Type B pancreatic cell (in vitro differentiated cells): ENCODE measurements around the gene VPS4A. TPM values are rescaled to one million over a fixed set of nuclear protein-coding genes. Genes with fewer than 3 reads are reported as not detected.

Experiments
- DNase-seq: peaks from one replicate; pipeline ENCODE4 v3.0.0; 2021; ENCODE audit warnings: mixed read lengths; ENCODE audit not compliant: unreplicated experiment; ENCODE audit errors: extremely low spot score
- H3K27ac Mint-ChIP-seq: 2 replicates; pipeline ENCODE4 v1.8.0; 2021; ENCODE audit warnings: mild to moderate bottlenecking, mixed read lengths
- H3K27me3 Mint-ChIP-seq: 2 replicates; pipeline ENCODE4 v1.8.0; 2021; ENCODE audit warnings: mixed read lengths
- H3K36me3 Mint-ChIP-seq: 2 replicates; pipeline ENCODE4 v1.8.0; 2021; ENCODE audit warnings: mixed read lengths
- H3K4me1 Mint-ChIP-seq: one replicate; pipeline ENCODE4 v1.8.0; 2021; ENCODE audit warnings: mixed read lengths; ENCODE audit not compliant: unreplicated experiment
- H3K4me3 Mint-ChIP-seq: 2 replicates; pipeline ENCODE4 v1.8.0; 2021; ENCODE audit warnings: mild to moderate bottlenecking, mixed read lengths
- H3K9me3 Mint-ChIP-seq: 2 replicates; pipeline ENCODE4 v1.8.0; 2021; ENCODE audit warnings: mixed read lengths
- total RNA-seq: library from RNA; stranded (reverse); gene quantifications from 2 replicates; pipeline ENCODE4 v1.2.1, GENCODE V29; 2021; ENCODE audit warnings: low replicate concordance
- TF ChIP-seq, protein P1 (sequence below): fragments of 200-600 bp; sonication (generic); conservative IDR thresholded peaks from 2 replicates; pipeline ENCODE4 v1.5.0; 2021; ENCODE audit warnings: antibody characterized with exemption, mild to moderate bottlenecking

The VPS4A gene
- total RNA-seq, 1 donor from 2014 or later = 31.2 TPM

DNA sequence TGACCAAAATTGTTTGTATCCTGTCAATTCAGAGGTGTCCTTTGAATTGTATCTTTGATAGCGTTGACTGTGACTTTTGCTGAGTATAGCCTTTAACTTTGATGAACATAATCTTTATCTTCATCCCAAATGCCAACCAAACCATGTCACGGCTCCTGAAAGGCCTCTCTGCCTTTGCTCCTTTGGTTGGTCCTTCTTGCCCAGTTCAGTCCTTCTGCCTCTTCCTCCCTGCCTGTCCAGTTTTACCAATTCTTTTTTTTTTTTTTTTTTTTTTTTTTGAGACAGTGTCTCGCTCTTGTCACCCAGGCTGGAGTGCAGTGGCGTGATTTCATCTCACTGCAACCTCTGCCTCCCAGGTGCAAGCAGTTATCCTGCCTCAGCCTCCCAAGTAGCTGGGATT lies 12.9 kb upstream of the VPS4A start:
- H3K27ac Mint-ChIP-seq = no peak overlapping the region
- TF ChIP-seq, protein P1, sequence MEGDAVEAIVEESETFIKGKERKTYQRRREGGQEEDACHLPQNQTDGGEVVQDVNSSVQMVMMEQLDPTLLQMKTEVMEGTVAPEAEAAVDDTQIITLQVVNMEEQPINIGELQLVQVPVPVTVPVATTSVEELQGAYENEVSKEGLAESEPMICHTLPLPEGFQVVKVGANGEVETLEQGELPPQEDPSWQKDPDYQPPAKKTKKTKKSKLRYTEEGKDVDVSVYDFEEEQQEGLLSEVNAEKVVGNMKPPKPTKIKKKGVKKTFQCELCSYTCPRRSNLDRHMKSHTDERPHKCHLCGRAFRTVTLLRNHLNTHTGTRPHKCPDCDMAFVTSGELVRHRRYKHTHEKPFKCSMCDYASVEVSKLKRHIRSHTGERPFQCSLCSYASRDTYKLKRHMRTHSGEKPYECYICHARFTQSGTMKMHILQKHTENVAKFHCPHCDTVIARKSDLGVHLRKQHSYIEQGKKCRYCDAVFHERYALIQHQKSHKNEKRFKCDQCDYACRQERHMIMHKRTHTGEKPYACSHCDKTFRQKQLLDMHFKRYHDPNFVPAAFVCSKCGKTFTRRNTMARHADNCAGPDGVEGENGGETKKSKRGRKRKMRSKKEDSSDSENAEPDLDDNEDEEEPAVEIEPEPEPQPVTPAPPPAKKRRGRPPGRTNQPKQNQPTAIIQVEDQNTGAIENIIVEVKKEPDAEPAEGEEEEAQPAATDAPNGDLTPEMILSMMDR = no peak
- H3K4me3 Mint-ChIP-seq = no peak overlapping the region
- H3K9me3 Mint-ChIP-seq = no peaks in the 10 kb centered on the region
- no peaks in the 10 kb centered on the region for H3K4me1 Mint-ChIP-seq
- DNase-seq = no peak
- no peaks in the 10 kb centered on the region for H3K27me3 Mint-ChIP-seq
- peaks cover 16% of the 10 kb centered on the region for H3K36me3 Mint-ChIP-seq

DNA sequence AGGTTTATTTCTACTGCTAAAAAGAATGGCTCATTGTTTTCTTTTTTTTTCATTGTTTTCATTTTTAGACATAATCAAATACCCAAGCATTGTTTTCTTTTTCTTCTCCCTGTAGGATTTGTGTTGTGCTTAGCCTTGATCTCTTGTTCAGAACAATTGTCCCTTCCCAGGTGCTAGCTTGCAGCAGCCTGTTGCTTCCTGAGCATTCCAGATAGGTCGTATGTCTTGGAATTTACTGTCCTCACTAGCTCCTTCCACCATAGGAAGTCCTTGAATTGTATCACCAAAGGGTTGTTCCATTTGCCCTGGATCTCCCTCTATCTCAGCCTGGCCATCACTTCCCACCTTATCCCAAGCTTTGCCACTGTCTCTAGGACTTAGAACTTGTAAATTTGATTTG lies 10.0 kb upstream of the VPS4A start:
- DNase-seq = no peak
- peaks cover 12% of the 10 kb centered on the region for H3K36me3 Mint-ChIP-seq
- peaks cover 5% of the 10 kb centered on the region for H3K4me1 Mint-ChIP-seq
- H3K4me3 Mint-ChIP-seq = no peak overlapping the region
- TF ChIP-seq, protein P1 = no peak
- no peaks in the 10 kb centered on the region for H3K27me3 Mint-ChIP-seq
- H3K27ac Mint-ChIP-seq = no peak overlapping the region
- H3K9me3 Mint-ChIP-seq = no peaks in the 10 kb centered on the region

DNA sequence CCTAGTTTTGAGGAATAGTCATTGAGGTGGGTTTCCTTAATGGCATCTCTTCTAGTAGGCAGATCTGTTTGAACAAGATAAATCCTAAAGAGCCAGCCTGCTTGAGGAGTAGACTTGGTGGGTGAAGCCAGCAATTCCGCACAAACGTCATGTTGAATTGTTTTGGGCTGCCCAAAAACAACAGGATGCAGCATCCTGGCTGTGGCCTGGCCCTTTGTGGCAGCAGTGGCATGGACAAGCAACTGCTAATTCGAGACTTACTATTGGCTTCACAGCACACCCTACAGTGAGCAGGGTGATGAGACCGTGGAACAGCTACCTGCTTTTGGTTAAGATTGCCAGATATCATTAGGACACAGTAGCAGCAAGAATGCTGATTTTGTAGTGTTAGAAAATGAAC lies 9.3 kb upstream of the VPS4A start:
- H3K36me3 Mint-ChIP-seq = peaks cover 12% of the 10 kb centered on the region

DNA sequence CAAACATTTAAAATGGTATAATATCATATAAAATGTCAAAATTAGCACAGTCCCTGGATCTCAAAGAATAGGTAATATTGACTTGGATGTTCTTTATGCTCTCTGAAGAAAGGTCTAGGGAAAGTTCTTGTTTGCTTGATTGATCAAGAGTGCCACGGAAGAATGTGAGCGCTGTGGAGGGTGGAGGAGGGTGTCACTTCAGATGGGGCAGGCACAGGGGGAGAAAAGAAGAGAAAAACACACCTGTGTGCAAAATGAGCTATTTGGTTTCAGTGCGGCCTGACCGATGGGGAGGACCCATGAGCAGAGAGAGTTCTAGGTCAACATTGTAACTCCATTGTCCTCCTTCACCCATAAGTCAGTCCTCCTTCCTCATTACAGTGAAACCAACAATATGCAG lies 8.8 kb upstream of the VPS4A start:
- Mint-ChIP-seq H3K4me1 (peaks cover 5% of the 10 kb centered on the region), H3K27ac (no peak overlapping the region), H3K27me3 (no peaks in the 10 kb centered on the region), H3K9me3 (no peaks in the 10 kb centered on the region), H3K4me3 (no peak overlapping the region), H3K36me3 (peaks cover 13% of the 10 kb centered on the region)
- peak; percentile 13 for DNase-seq
- TF ChIP-seq, protein P1 = no peak

More for the DNA sequence above, 9.3 kb upstream of the VPS4A start:
- no peak overlapping the region for H3K27ac Mint-ChIP-seq
- H3K4me1 Mint-ChIP-seq = peaks cover 5% of the 10 kb centered on the region
- H3K4me3 Mint-ChIP-seq = no peak overlapping the region
- H3K27me3 Mint-ChIP-seq = no peaks in the 10 kb centered on the region
- TF ChIP-seq, protein P1 = no peak
- no peak for DNase-seq
- H3K9me3 Mint-ChIP-seq = no peaks in the 10 kb centered on the region

DNA sequence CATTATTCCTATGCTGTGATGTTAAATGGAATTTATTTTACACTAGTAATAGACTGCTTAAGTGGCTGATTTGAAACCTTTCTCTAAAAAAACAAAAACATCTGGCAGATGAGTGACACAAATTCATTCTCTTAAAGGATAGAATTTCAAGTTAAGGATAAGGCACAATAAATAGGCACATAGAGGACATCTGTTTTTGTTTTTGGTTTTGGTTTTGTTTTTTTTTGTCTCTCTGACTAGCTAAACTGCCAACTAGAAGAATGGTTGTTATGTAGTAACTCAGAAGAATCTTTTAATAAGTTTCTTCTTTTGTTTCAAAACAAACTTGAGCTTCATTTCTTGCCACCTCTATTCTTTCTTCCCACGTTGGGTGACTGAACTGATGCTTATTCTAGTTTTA lies 5.1 kb upstream of the VPS4A start:
- H3K4me3 Mint-ChIP-seq = no peak overlapping the region
- peaks cover 11% of the 10 kb centered on the region for H3K4me1 Mint-ChIP-seq
- H3K27ac Mint-ChIP-seq = no peak overlapping the region
- no peaks in the 10 kb centered on the region for H3K9me3 Mint-ChIP-seq
- TF ChIP-seq, protein P1 = no peak
- no peak for DNase-seq
- peaks cover 7% of the 10 kb centered on the region for H3K36me3 Mint-ChIP-seq
- no peaks in the 10 kb centered on the region for H3K27me3 Mint-ChIP-seq

DNA sequence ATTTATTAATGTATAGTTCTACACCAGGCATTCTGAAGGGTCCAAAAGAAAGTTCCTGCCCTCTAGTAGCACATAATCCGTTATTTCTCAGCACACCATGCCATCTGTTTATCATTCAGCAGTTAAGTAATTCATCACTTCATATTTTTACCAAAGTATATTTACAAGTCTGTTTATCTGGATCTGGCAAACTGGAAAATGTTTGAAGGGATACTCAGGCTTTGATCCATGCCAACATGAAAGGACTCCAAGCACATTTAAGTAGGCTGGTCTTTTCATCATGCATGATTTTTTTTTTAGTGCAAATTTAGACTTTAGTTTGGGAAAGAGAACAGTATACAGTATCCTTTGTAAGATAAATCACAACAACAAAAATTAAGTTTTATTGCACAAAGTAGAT lies 4.1 kb upstream of the VPS4A start:
- no peak overlapping the region for H3K4me3 Mint-ChIP-seq
- no peaks in the 10 kb centered on the region for H3K27me3 Mint-ChIP-seq
- H3K4me1 Mint-ChIP-seq = peaks cover 13% of the 10 kb centered on the region
- TF ChIP-seq, protein P1 = no peak
- DNase-seq = no peak
- peaks cover 6% of the 10 kb centered on the region for H3K36me3 Mint-ChIP-seq
- no peaks in the 10 kb centered on the region for H3K9me3 Mint-ChIP-seq
- H3K27ac Mint-ChIP-seq = peak overlapping the region; percentile 21
